GM23338 (cell line): ENCODE results near the gene IL1R1. TPM values are rescaled to one million over a fixed set of nuclear protein-coding genes. Genes with fewer than 3 reads are reported as not detected.
"Not testable (repeated sequence)": the region's sequence is repeated elsewhere in the genome, so short reads cannot be mapped to it uniquely, and the experiment has no call there.

Source experiments
- ATAC-seq: fragments of 200-7000 bp; cut with Tn5 transposase; 3 replicates; pipeline ENCODE4 v1.9.1; 2020
- DNase-seq: peaks from one replicate; pipeline ENCODE4 v3.0.0-alpha.2; 2015; ENCODE audit warnings: low spot score
- H2AFZ ChIP-seq: fragments of 200-600 bp; sonication (generic); 2 replicates; pipeline ENCODE4 v1.8.0; 2016; ENCODE audit warnings: antibody characterized with exemption, mild to moderate bottlenecking, moderate library complexity
- H3F3A ChIP-seq: fragments of 200-600 bp; sonication (generic); replicated peaks from 2 replicates; pipeline ENCODE4 v1.8.0; 2017; ENCODE audit warnings: antibody characterized with exemption, mixed run types, low read depth
- H3K27ac ChIP-seq: fragments of 200-600 bp; sonication (generic); 2 replicates; pipeline ENCODE4 v1.6.1; 2016; ENCODE audit warnings: low read depth
- H3K27me3 ChIP-seq: fragments of 200-600 bp; sonication (generic); 2 replicates; pipeline ENCODE4 v1.8.0; 2016; ENCODE audit warnings: mild to moderate bottlenecking, mixed run types, moderate library complexity; ENCODE audit not compliant: insufficient read depth
- H3K36me3 ChIP-seq: fragments of 200-600 bp; sonication (generic); 2 replicates; pipeline ENCODE4 v1.8.0; 2016; ENCODE audit warnings: mild to moderate bottlenecking; ENCODE audit not compliant: insufficient read depth
- H3K4me1 ChIP-seq: fragments of 200-600 bp; sonication (generic); 2 replicates; pipeline ENCODE4 v1.8.0; 2016; ENCODE audit warnings: mild to moderate bottlenecking, moderate library complexity; ENCODE audit not compliant: insufficient read depth
- H3K4me2 ChIP-seq: fragments of 200-600 bp; sonication (generic); 2 replicates; pipeline ENCODE4 v1.7.1; 2017; ENCODE audit warnings: mixed run types
- H3K4me3 ChIP-seq: fragments of 200-600 bp; sonication (generic); 2 replicates; pipeline ENCODE4 v1.6.1; 2016; ENCODE audit warnings: mixed run types
- H3K79me2 ChIP-seq: fragments of 200-600 bp; sonication (generic); replicated peaks from 2 replicates; pipeline ENCODE4 v1.8.0; 2017; ENCODE audit warnings: mild to moderate bottlenecking; ENCODE audit not compliant: insufficient read depth
- H3K9me2 ChIP-seq: fragments of 200-600 bp; sonication (generic); 2 replicates; pipeline ENCODE4 v1.8.0; 2017; ENCODE audit not compliant: insufficient read depth
- H4K20me1 ChIP-seq: fragments of 200-600 bp; sonication (generic); replicated peaks from 2 replicates; pipeline ENCODE4 v1.8.0; 2017; ENCODE audit warnings: mild to moderate bottlenecking; ENCODE audit not compliant: insufficient read depth
- H3K27ac Mint-ChIP-seq: 2 replicates; pipeline ENCODE4 v1.8.0; 2020; ENCODE audit warnings: inconsistent platforms, mild to moderate bottlenecking, moderate library complexity, mixed read lengths
- H3K27me3 Mint-ChIP-seq: 3 replicates; pipeline ENCODE4 v1.8.0; 2022; ENCODE audit warnings: low read depth, mild to moderate bottlenecking, moderate library complexity, mixed read lengths, inconsistent platforms; ENCODE audit not compliant: insufficient read depth, poor library complexity
- H3K36me3 Mint-ChIP-seq: 3 replicates; pipeline ENCODE4 v1.8.0; 2021; ENCODE audit warnings: low read depth, mild to moderate bottlenecking, inconsistent platforms, moderate library complexity, mixed read lengths
- H3K4me1 Mint-ChIP-seq: 3 replicates; pipeline ENCODE4 v1.8.0; 2020; ENCODE audit warnings: mild to moderate bottlenecking, inconsistent platforms, mixed read lengths
- H3K4me3 Mint-ChIP-seq: 3 replicates; pipeline ENCODE4 v1.8.0; 2021; ENCODE audit warnings: moderate library complexity, mild to moderate bottlenecking, inconsistent platforms, mixed read lengths
- H3K9me3 Mint-ChIP-seq: 3 replicates; pipeline ENCODE4 v1.8.0; 2020; ENCODE audit warnings: moderate library complexity, mild to moderate bottlenecking, inconsistent platforms, mixed read lengths
- EZH2 ChIP-seq: fragments of 200-600 bp; sonication (generic); IDR thresholded peaks from one replicate; pipeline ENCODE4 v1.8.0; 2017; ENCODE audit warnings: antibody characterized with exemption, mild to moderate bottlenecking, low read depth; ENCODE audit not compliant: unreplicated experiment
- EZH2phosphoT487 ChIP-seq: fragments of 200-600 bp; sonication (generic); IDR thresholded peaks from one replicate; pipeline ENCODE4 v1.8.1; 2018; ENCODE audit warnings: antibody characterized with exemption; ENCODE audit not compliant: unreplicated experiment
- JUNB ChIP-seq: IDR thresholded peaks from one replicate; pipeline ENCODE4 v1.6.1; 2016; ENCODE audit warnings: antibody characterized with exemption; ENCODE audit not compliant: unreplicated experiment
- NANOG ChIP-seq: IDR thresholded peaks from 2 replicates; pipeline ENCODE4 v1.6.1; 2016; ENCODE audit warnings: antibody characterized with exemption, borderline replicate concordance
- STAT1 ChIP-seq: IDR thresholded peaks from one replicate; pipeline ENCODE4 v1.6.1; 2016; ENCODE audit warnings: antibody characterized with exemption; ENCODE audit not compliant: unreplicated experiment
- polyA plus RNA-seq: library from polyadenylated mRNA; unstranded; fragments of >200 nt; fragmentation: Nextera tagmentation; extraction: Ambion mirVana; gene quantifications from 2 replicates; pipeline ENCODE4 v1.2.1, GENCODE V29; 2016
- total RNA-seq: library from RNA; depleted of rRNA; stranded (reverse); fragments of >200 nt; shearing (Covaris generic); gene quantifications from 2 replicates; pipeline ENCODE4 v1.2.3, GENCODE V29; 2014

The IL1R1 gene
- total and polyA plus RNA-seq, 2 experiments from 2014 or later: 0.17 TPM; not detected in 1

GRCh38 chr2:102101097-102101848 is 41.3 kb upstream of the IL1R1 start:
- Histone ChIP-seq H3K27ac (no peak overlapping the region), H3F3A (no peaks in the 10 kb centered on the region), H2AFZ (no peak overlapping the region), H3K4me1 (no peaks in the 10 kb centered on the region), H3K9me2 (peaks cover 9% of the 10 kb centered on the region; the same call in 1 of the 2 replicates), H3K79me2 (no peaks in the 10 kb centered on the region), H3K4me3 (no peak overlapping the region), H3K4me2 (no peak overlapping the region), H3K27me3 (no peaks in the 10 kb centered on the region), H4K20me1 (no peaks in the 10 kb centered on the region), H3K36me3 (no peaks in the 10 kb centered on the region)
- peaks cover 3% of the 10 kb centered on the region; the same call in 1 of the 3 replicates for H3K9me3 Mint-ChIP-seq
- H3K27ac Mint-ChIP-seq: no peak overlapping the region
- H3K4me1 Mint-ChIP-seq: no peaks in the 10 kb centered on the region
- DNase-seq (no peak), ATAC-seq (no peak)
- TF ChIP-seq STAT1: no peak
- H3K4me3 Mint-ChIP-seq: no peak overlapping the region
- H3K36me3 Mint-ChIP-seq: no peaks in the 10 kb centered on the region
- peaks cover 3% of the 10 kb centered on the region for H3K27me3 Mint-ChIP-seq

DNA sequence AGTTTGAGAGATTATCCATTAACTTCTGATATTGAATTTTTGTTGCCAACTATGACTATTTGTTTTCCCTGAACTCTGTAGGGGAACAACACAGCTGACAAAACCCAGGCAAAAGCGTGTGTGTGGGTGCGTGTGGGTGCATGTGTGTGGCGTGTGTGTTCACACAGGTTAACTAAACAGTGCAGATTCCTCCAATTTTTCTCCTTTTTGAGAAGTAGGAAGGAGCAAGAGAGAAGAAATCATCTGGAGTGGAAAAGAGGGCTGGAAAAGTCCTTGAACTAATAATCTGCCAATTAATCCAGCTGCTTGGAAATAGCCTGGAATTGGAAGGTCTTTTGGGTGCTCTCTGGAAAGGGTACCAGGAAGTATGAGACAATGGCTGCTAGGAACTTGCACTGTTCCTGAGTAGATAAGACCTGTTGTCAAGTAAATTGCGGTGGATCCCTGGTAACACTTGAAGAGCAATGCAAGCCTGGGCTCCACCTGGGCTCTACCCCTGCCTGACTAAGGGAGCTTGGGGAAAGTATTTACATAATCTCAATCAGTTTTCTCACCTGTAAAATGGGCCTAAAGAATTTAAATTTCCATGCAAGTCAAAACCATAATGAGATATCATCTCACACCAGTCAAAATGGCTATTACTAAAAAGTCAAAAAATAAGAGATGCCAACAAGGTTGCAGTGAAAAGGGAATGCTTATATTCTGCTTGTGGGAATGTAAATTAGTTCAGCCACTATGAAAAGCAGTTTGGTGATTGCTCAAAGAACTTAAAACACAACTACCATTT is 40.5 kb upstream of the IL1R1 start:
- ATAC-seq: no peak
- H3K9me3 Mint-ChIP-seq: peaks cover 3% of the 10 kb centered on the region; the same call in 1 of the 3 replicates
- no peak overlapping the region for H3K4me3 Mint-ChIP-seq
- no peak overlapping the region for H3K27ac ChIP-seq
- H3K4me1 ChIP-seq: no peaks in the 10 kb centered on the region
- H3K27ac Mint-ChIP-seq: no peak overlapping the region
- H2AFZ ChIP-seq: no peak overlapping the region
- H3K36me3 ChIP-seq: no peaks in the 10 kb centered on the region
- H3K9me2 ChIP-seq: peaks cover 9% of the 10 kb centered on the region; the same call in 1 of the 2 replicates
- H3K4me1 Mint-ChIP-seq: no peaks in the 10 kb centered on the region
- H3K4me2 ChIP-seq: no peak overlapping the region
- H3F3A ChIP-seq: no peaks in the 10 kb centered on the region
- no peaks in the 10 kb centered on the region for H4K20me1 ChIP-seq
- no peaks in the 10 kb centered on the region for H3K79me2 ChIP-seq
- TF ChIP-seq NANOG (no peak), STAT1 (no peak)
- peaks cover 3% of the 10 kb centered on the region for H3K27me3 Mint-ChIP-seq
- no peaks in the 10 kb centered on the region for H3K36me3 Mint-ChIP-seq
- no peaks in the 10 kb centered on the region for H3K27me3 ChIP-seq
- H3K4me3 ChIP-seq: no peak overlapping the region
- no peak for DNase-seq

DNA sequence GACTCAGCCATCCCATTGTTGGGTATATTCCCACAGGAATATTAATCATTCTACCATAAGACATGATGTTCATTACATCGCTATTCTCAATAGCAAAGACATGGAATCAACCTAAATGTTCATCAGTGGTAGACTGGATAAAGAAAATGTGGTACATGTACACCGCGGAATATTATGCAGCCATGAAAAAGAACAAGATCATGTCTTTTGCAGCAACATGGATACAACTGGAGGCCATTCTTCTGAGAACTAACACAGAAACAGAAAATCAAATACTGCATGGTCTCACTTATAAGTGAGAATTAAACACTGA is 40.0 kb upstream of the IL1R1 start:
- not testable (repeated sequence) for H3K4me3 Mint-ChIP-seq, H3K9me3 Mint-ChIP-seq, H3K27me3 ChIP-seq, H3K9me2 ChIP-seq, H3K36me3 ChIP-seq, H3K79me2 ChIP-seq, H3K4me1 Mint-ChIP-seq, DNase-seq, ATAC-seq, H3K27ac Mint-ChIP-seq, H3K4me1 ChIP-seq, H3K27me3 Mint-ChIP-seq, H3K4me2 ChIP-seq, H3K36me3 Mint-ChIP-seq, H3F3A ChIP-seq, H3K27ac ChIP-seq, H3K4me3 ChIP-seq, H4K20me1 ChIP-seq, H2AFZ ChIP-seq

DNA sequence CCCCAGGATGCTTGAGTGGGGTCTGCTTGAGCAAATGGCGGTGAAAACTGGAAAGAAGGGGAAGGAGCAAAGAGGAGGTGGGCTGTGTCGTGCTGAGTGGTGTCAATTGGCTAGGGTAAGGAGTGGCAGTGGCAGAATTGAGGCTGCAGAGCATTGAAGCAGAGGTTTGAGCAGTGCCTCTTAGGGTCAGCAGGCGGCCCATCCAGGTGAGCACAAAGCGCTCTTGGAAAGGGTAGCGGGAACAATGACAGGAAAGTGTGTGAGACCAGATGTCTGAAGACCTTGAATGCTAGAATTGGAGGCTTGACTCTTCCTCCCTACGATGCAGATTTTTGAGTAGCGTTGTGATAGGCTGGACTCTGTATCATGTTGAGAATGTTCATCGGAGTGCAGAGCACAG is 39.3 kb upstream of the IL1R1 start:
- H3K9me2 ChIP-seq: peaks cover 9% of the 10 kb centered on the region; the same call in 1 of the 2 replicates
- no peaks in the 10 kb centered on the region for H3K36me3 Mint-ChIP-seq
- H3K27ac Mint-ChIP-seq: no peak overlapping the region
- DNase-seq (peak; percentile 20), ATAC-seq (peak; percentile 39; the same call in 2 of the 3 replicates)
- H3F3A ChIP-seq: no peaks in the 10 kb centered on the region
- H2AFZ ChIP-seq: no peak overlapping the region
- no peaks in the 10 kb centered on the region for H3K79me2 ChIP-seq
- no peak overlapping the region for H3K4me3 Mint-ChIP-seq
- H3K4me1 Mint-ChIP-seq: no peaks in the 10 kb centered on the region
- H3K4me2 ChIP-seq: no peak overlapping the region
- no peaks in the 10 kb centered on the region for H3K4me1 ChIP-seq
- H4K20me1 ChIP-seq: no peaks in the 10 kb centered on the region
- H3K27me3 Mint-ChIP-seq: peaks cover 3% of the 10 kb centered on the region
- no peaks in the 10 kb centered on the region for H3K36me3 ChIP-seq
- no peaks in the 10 kb centered on the region for H3K27me3 ChIP-seq
- H3K4me3 ChIP-seq: no peak overlapping the region
- H3K27ac ChIP-seq: no peak overlapping the region
- peaks cover 3% of the 10 kb centered on the region; the same call in 1 of the 3 replicates for H3K9me3 Mint-ChIP-seq
- no peak for TF ChIP-seq JUNB
- TF ChIP-seq EZH2phosphoT487: no peak
- no peak for TF ChIP-seq EZH2
- no peak for TF ChIP-seq STAT1
